GM12874 (cell line): ENCODE measurements around the gene FOXA2.

Source experiments
- TF ChIP-seq, protein P1 (sequence below): IDR thresholded peaks from 2 replicates; pipeline ENCODE4 v1.5.1; 2011; ENCODE audit warnings: low read depth, mild to moderate bottlenecking, control low read depth, low read length, moderate library complexity; ENCODE audit not compliant: insufficient read depth

Gene FOXA2

DNA sequence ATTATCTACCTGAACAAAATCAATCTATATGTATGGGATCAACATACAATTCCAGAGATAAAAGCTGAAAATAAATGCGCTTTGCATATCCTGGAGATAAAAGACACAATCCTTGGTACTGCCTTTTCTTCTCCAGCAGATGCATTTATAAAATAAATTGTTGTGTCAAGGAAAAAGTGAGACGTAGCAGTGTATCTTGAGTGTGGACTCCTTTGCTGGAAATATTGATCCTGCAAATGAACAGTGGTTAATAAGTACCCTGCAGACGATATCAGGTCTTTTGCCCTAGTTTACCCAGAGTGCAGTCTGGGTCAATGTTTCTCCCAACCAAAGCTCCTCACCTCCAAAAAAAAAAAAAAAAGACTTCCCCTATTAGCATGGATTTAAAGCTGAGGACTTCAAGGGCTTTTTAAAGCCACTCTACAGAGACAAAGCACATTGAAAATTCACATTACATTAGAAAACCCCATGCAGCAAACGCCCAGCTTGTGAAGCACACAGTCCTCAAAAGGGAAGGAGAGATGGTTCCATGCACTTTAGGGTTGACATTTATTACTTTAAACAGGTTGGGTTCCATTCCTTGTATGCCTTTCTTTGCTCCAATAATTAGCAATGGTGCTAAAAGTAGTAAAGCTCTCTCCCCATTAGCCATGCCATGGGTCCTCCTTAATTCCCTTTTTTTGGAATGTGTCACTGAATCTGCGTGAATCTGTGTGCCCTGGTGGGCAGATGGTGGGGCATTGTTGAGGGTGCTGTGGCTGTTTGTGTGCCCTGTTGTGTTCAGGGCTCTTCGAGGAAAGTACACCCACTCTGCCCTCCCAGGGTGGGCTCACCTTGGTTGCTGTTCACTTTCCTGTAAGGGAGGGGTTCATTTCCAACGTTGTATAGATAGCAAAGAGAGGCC lies 21.1 kb downstream of the FOXA2 start:
- TF ChIP-seq, protein P1, sequence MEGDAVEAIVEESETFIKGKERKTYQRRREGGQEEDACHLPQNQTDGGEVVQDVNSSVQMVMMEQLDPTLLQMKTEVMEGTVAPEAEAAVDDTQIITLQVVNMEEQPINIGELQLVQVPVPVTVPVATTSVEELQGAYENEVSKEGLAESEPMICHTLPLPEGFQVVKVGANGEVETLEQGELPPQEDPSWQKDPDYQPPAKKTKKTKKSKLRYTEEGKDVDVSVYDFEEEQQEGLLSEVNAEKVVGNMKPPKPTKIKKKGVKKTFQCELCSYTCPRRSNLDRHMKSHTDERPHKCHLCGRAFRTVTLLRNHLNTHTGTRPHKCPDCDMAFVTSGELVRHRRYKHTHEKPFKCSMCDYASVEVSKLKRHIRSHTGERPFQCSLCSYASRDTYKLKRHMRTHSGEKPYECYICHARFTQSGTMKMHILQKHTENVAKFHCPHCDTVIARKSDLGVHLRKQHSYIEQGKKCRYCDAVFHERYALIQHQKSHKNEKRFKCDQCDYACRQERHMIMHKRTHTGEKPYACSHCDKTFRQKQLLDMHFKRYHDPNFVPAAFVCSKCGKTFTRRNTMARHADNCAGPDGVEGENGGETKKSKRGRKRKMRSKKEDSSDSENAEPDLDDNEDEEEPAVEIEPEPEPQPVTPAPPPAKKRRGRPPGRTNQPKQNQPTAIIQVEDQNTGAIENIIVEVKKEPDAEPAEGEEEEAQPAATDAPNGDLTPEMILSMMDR: no peak

DNA sequence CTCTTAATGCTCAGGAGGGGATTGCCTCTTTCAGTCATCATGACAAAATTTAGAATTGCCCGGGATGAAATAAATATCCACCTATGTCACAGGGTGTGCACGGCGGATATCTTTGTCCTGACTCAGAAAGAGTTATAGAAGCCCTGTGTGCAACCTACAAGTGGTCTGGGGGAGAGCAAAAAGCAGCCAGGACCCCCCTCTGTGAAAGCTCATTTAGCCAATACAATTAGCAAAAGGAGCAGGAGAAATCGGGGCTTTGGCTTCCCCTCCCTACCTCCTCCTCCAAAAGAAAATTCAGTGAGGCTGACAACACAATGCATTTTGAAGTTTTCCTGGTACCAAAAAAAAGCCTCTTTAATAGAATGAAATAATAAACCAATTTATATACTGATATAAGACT lies 21.8 kb downstream of the FOXA2 start:
- TF ChIP-seq, protein P1: no peak

DNA sequence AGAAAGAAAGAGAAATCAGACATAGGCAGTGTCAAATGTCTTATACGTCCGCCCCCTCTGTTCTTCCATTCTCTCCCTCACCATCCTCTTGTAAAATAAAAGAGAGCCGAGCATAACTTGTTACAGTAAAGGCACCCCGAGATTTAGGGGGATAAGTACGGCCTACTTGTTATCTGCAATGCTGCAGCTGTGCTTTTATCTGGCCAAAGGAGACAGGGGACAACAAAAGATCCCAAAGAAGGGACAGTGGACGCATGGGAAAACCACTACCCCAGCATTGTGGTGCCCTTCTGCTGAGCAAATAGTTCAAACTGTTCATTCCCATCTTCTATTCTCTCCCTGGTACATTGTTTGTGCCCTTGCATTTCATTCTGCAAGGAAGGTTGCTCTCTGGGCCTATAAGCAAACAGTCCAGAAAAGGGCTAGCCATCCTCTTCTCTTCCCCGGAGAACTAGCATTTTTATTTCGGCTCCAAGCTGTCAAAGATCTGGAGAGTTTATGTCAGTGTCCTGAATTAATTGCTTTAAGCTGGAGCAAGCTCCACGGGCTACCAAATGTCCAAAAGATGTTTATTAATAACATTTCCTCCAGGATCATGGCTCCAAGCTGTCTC lies 22.3 kb downstream of the FOXA2 start:
- TF ChIP-seq, protein P1: no peak

DNA sequence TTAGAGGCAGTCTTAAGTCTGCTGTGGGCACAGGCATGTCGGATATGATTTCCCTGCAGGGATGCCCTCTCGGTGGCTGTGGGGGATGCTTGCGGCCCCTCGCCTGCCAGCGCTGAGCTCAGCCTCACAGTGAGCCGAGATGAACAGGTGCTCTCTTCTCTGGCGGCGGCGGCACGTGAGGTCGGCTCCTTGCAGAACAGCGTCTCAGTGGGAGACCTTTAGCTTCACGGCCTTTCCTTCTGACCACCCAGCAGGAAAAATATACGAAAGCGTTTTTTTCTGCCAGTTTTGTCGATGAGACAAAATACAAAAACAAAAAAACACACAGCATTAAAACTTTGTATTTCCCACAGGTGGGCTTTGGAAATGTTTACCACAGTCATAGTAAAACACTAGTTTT lies 23.6 kb downstream of the FOXA2 start:
- TF ChIP-seq, protein P1: no peak

DNA sequence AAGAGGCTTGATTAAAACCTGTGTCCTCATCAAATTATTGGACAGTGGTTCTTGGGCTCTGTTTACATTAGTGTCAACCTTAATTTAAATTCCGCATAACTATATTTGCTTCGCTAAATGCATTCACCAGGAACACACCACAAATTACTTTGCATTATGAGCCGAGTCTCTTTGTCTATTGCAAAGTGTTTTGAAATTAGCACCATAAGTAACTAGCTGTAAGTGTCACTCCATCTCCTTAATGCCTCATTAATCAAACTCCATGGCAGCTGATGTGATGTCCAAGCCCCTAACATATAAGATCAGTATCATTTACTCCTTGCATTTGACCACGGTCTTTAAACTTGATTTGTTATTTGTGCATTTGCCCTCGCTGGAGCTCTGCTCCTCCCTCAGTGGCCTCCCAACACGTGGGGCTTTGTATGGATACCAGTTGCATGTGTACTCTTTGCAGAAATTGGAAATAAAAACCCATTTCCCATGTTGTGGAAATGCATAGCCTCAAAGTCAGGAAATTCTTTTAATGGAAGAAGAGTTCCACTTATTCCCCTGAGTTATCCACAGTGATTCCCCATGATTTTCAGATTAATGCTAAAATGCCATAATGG lies 24.6 kb downstream of the FOXA2 start:
- TF ChIP-seq, protein P1: no peak

DNA sequence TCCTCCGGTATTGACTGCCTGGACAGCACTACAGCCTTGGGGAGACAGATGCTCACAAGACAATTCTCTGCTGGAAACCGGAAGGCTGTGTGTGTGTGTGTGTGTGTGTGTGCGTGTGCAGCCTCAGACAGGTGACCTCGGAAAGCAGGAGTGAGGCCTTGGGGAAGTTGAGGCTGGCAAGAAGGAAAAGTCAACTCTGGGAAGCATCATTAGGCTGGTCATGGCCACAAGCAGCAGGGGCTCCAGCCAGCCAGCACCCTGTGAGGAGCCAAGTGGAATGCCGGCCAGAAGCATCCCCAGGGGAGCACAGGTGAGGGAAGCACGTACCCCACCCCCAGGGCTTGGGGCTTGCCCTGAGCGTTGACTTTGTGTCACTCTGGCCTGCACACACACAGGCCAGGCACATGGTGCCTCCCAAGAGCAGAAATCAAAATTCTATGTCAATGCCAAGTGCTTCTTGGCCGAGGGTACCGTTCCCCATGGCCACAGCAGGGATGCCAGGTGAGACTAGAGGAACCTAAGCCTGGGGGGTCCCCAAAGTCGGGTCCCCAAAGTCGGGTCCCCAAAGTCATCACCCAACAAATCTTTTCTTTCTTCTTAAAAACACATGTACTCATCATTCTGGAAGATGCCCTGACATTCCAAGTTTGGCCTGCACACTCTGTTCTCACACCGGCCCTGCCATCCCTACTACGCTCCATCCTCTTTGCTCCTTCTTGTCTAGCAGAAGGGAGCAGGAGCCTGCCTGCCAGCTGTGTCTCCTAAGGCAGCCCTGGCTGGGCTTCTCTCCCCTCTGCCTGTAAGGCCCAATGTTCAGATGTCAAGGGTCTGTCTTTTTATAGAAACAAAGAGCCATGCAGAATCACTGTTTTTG lies 26.7 kb downstream of the FOXA2 start:
- TF ChIP-seq, protein P1: no peak
